ENCODE data around the gene ALDOC. TPM values are rescaled to one million over a fixed set of nuclear protein-coding genes. Genes with fewer than 3 reads are reported as not detected.

Gene ALDOC
- total and polyA plus RNA-seq, 9 donors: 1.7 to 4.4 (median 2.5) TPM

DNA sequence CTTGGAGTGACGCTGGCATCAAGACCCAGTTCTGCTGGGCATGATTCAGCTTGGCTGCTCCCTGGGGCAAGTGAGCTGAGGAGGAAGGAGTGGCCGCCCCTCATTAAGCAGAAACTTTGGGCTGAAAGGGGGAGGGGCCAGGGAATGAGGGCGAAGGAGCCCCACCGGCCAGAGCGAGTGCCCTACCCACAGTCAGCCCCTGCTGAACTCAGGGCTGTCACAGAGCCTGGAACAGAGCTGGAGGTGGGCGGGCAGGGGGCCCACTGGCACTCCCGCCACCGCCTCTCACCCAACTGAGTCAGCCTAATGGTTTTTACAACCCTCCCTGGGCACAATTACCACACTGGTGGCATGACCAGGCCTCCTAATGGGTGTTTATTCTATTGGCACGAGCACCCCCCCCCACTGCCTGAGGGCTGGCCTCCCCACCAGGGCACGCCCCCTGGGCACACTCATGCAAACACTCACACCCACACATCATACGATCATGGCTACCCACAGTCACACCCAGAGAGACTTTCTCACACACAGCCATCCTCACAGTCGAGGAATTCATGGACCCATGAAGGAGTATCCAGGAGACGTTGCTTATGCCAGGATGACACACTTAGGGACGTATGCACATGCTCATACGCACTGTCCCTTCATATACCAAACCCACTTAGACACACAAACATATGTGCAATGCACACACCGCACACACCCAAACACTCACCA is 43.4 kb downstream of the ALDOC start:
- WGBS (ENCODE audit: insufficient coverage): 71% methylated on average over 13 of the region's 16 CpGs
- H3K9me3 ChIP-seq (replicated peaks; ENCODE audit: control insufficient read depth, low read depth, low read length): no peaks in the 10 kb centered on the region
- no peaks in the 10 kb centered on the region for H3K36me3 ChIP-seq (ENCODE audit: control insufficient read depth, insufficient read depth, low read length)
- DNase-seq: no peak
- no peak overlapping the region for H3K27ac ChIP-seq (ENCODE audit: low read length)
- H3K27me3 ChIP-seq (ENCODE audit: control insufficient read depth, insufficient read depth, low read length): peaks cover 12% of the 10 kb centered on the region
- H3K4me3 ChIP-seq (ENCODE audit: low read length): no peak overlapping the region
- H3K4me1 ChIP-seq (ENCODE audit: control insufficient read depth, insufficient read depth, low read length): no peaks in the 10 kb centered on the region

- H3K27ac ChIP-seq (ENCODE audit: low read length): no peak overlapping the region
Measured at GRCh38 chr17:28532050-28532960, 44.4 kb downstream of the ALDOC start.

GRCh38 chr17:28530926-28531325 is 45.8 kb downstream of the ALDOC start:
- no peaks in the 10 kb centered on the region for H3K36me3 ChIP-seq (ENCODE audit: control insufficient read depth, insufficient read depth, low read length)
- no peak overlapping the region for H3K4me3 ChIP-seq (ENCODE audit: low read length)
- 50% methylated on average over 4 of the region's 7 CpGs for WGBS (ENCODE audit: insufficient coverage)
- H3K27ac ChIP-seq (ENCODE audit: low read length): no peak overlapping the region
- no peaks in the 10 kb centered on the region for H3K4me1 ChIP-seq (ENCODE audit: control insufficient read depth, insufficient read depth, low read length)
- H3K9me3 ChIP-seq (replicated peaks; ENCODE audit: control insufficient read depth, low read depth, low read length): no peaks in the 10 kb centered on the region
- peaks cover 12% of the 10 kb centered on the region for H3K27me3 ChIP-seq (ENCODE audit: control insufficient read depth, insufficient read depth, low read length)
- no peak for DNase-seq

More at GRCh38 chr17:28532050-28532960, 44.4 kb downstream of the ALDOC start:
- H3K36me3 ChIP-seq (ENCODE audit: control insufficient read depth, insufficient read depth, low read length): no peaks in the 10 kb centered on the region
- H3K4me3 ChIP-seq (ENCODE audit: low read length): no peak overlapping the region
- H3K27me3 ChIP-seq (ENCODE audit: control insufficient read depth, insufficient read depth, low read length): peaks cover 12% of the 10 kb centered on the region
- no peaks in the 10 kb centered on the region for H3K9me3 ChIP-seq (replicated peaks; ENCODE audit: control insufficient read depth, low read depth, low read length)
- no peaks in the 10 kb centered on the region for H3K4me1 ChIP-seq (ENCODE audit: control insufficient read depth, insufficient read depth, low read length)
- 56% methylated on average over 4 of the region's 7 CpGs for WGBS (ENCODE audit: insufficient coverage)
- DNase-seq: no peak

- no peaks in the 10 kb centered on the region for H3K9me3 ChIP-seq (replicated peaks; ENCODE audit: control insufficient read depth, low read depth, low read length)
- DNase-seq: no peak
- H3K27ac ChIP-seq (ENCODE audit: low read length): no peak overlapping the region
- no peaks in the 10 kb centered on the region for H3K36me3 ChIP-seq (ENCODE audit: control insufficient read depth, insufficient read depth, low read length)
- no CpG with 5 or more reads among the region's 4 CpGs for WGBS (ENCODE audit: insufficient coverage)
- no peak overlapping the region for H3K4me3 ChIP-seq (ENCODE audit: low read length)
- H3K27me3 ChIP-seq (ENCODE audit: control insufficient read depth, insufficient read depth, low read length): peaks cover 12% of the 10 kb centered on the region
- no peaks in the 10 kb centered on the region for H3K4me1 ChIP-seq (ENCODE audit: control insufficient read depth, insufficient read depth, low read length)
Measured at GRCh38 chr17:28530250-28530649, 46.4 kb downstream of the ALDOC start.

DNA sequence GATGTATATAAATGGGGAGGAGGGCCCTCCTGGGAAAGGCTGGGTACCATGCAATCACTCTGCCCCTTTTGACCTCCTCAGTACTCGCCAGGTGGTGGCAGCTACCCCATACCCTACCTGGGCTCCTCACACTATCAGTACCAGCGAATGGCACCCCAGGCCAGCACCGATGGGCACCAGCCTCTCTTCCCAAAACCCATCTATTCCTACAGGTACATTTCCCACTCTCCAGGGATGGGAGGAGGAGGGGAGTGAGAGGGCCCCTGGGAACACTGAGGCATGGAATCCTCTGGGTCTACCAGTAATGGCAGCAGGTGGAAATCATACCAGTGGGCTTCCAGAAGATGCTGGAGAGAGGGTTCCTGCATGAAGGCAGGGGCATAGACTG is 47.7 kb downstream of the ALDOC start:
- WGBS (ENCODE audit: insufficient coverage): no CpG with 5 or more reads among the region's 3 CpGs
- no peak overlapping the region for H3K27ac ChIP-seq (ENCODE audit: low read length)
- no peaks in the 10 kb centered on the region for H3K9me3 ChIP-seq (replicated peaks; ENCODE audit: control insufficient read depth, low read depth, low read length)
- no peaks in the 10 kb centered on the region for H3K4me1 ChIP-seq (ENCODE audit: control insufficient read depth, insufficient read depth, low read length)
- no peak for DNase-seq
- H3K36me3 ChIP-seq (ENCODE audit: control insufficient read depth, insufficient read depth, low read length): no peaks in the 10 kb centered on the region
- H3K27me3 ChIP-seq (ENCODE audit: control insufficient read depth, insufficient read depth, low read length): peaks cover 12% of the 10 kb centered on the region
- H3K4me3 ChIP-seq (ENCODE audit: low read length): no peak overlapping the region

DNA sequence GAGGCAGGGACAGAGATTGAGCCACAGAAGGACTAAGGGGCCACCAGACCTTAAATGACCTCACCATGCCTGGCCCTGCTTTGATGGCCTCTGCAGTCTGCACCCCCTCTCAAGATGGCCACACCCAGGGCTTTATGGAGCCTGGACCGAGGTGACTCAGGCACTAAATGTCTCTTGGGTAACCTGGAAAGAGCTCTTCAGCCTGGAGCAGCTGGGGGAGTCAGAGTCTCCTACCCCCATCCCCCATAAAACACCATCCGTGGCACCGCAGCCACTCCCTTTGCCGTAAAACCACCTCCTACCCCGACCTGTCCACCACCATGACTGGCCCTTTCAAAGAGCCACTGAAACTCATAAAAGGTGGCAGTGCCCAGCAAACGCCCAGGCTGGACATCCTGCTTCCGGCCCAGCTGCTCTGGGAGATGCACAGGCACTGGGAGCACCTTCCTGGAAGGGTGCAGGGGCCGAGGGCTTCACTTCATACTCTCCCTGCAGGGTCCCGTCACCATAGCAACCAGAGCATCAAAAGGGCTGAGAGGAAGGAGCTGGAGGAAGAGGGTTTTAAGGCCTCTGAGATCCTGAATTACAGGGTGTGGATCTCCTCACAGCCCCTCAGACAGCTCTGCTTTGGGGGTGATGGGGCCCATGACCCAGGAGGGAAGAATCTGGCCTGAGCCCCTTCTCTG is 48.2 kb downstream of the ALDOC start:
- Histone ChIP-seq H3K27me3 (ENCODE audit: control insufficient read depth, insufficient read depth, low read length) (peaks cover 12% of the 10 kb centered on the region), H3K4me1 (ENCODE audit: control insufficient read depth, insufficient read depth, low read length) (no peaks in the 10 kb centered on the region), H3K9me3 (replicated peaks; ENCODE audit: control insufficient read depth, low read depth, low read length) (no peaks in the 10 kb centered on the region), H3K36me3 (ENCODE audit: control insufficient read depth, insufficient read depth, low read length) (no peaks in the 10 kb centered on the region), H3K27ac (ENCODE audit: low read length) (no peak overlapping the region), H3K4me3 (ENCODE audit: low read length) (no peak overlapping the region)
- 45% methylated on average over 5 of the region's 9 CpGs for WGBS (ENCODE audit: insufficient coverage)
- DNase-seq: no peak

GRCh38 chr17:28527859-28528258 is 48.8 kb downstream of the ALDOC start:
- H3K36me3 ChIP-seq (ENCODE audit: control insufficient read depth, insufficient read depth, low read length): no peaks in the 10 kb centered on the region
- peaks cover 12% of the 10 kb centered on the region for H3K27me3 ChIP-seq (ENCODE audit: control insufficient read depth, insufficient read depth, low read length)
- no peak for DNase-seq
- H3K9me3 ChIP-seq (replicated peaks; ENCODE audit: control insufficient read depth, low read depth, low read length): no peaks in the 10 kb centered on the region
- 100% methylated on average over 2 of the region's 2 CpGs for WGBS (ENCODE audit: insufficient coverage)
- no peak overlapping the region for H3K27ac ChIP-seq (ENCODE audit: low read length)
- no peaks in the 10 kb centered on the region for H3K4me1 ChIP-seq (ENCODE audit: control insufficient read depth, insufficient read depth, low read length)
- no peak overlapping the region for H3K4me3 ChIP-seq (ENCODE audit: low read length)

- DNase-seq: no peak
- Histone ChIP-seq H3K9me3 (replicated peaks; ENCODE audit: control insufficient read depth, low read depth, low read length) (no peaks in the 10 kb centered on the region), H3K4me3 (ENCODE audit: low read length) (no peak overlapping the region), H3K27me3 (ENCODE audit: control insufficient read depth, insufficient read depth, low read length) (peaks cover 12% of the 10 kb centered on the region), H3K4me1 (ENCODE audit: control insufficient read depth, insufficient read depth, low read length) (no peaks in the 10 kb centered on the region), H3K36me3 (ENCODE audit: control insufficient read depth, insufficient read depth, low read length) (no peaks in the 10 kb centered on the region), H3K27ac (ENCODE audit: low read length) (no peak overlapping the region)
- WGBS (ENCODE audit: insufficient coverage): 92% methylated on average over 1 of the region's 2 CpGs
Measured at GRCh38 chr17:28527181-28527681, 49.5 kb downstream of the ALDOC start.

GRCh38 chr17:28526381-28526780 is 50.3 kb downstream of the ALDOC start:
- Histone ChIP-seq H3K9me3 (replicated peaks; ENCODE audit: control insufficient read depth, low read depth, low read length) (no peaks in the 10 kb centered on the region), H3K27ac (ENCODE audit: low read length) (no peak overlapping the region), H3K36me3 (ENCODE audit: control insufficient read depth, insufficient read depth, low read length) (no peaks in the 10 kb centered on the region), H3K4me1 (ENCODE audit: control insufficient read depth, insufficient read depth, low read length) (no peaks in the 10 kb centered on the region), H3K27me3 (ENCODE audit: control insufficient read depth, insufficient read depth, low read length) (peaks cover 9% of the 10 kb centered on the region), H3K4me3 (ENCODE audit: low read length) (no peak overlapping the region)
- 65% methylated on average over 8 of the region's 8 CpGs for WGBS (ENCODE audit: insufficient coverage)
- peak; percentile 30 for DNase-seq

All from muscle of leg (tissue), 11 donors.